Mesenchymal stem cell (in vitro differentiated cells and primary cell): ENCODE measurements around the gene STOX1.
"Not testable (repeated sequence)": the region's sequence is repeated elsewhere in the genome, so short reads cannot be mapped to it uniquely, and the experiment has no call there.

ENCODE experiments used
- DNase-seq: peaks from one replicate; pipeline ENCODE4 v3.0.0-alpha.2; 2013
- H2AFZ ChIP-seq: one replicate; pipeline ENCODE4 v1.6.1; 2013; ENCODE audit warnings: low read depth, mild to moderate bottlenecking, control low read depth, inconsistent platforms, low read length, moderate library complexity
- H2AK5ac ChIP-seq: 2 replicates; pipeline ENCODE4 v1.6.1; 2013; ENCODE audit warnings: low read length, moderate library complexity, mild to moderate bottlenecking, inconsistent platforms; ENCODE audit not compliant: severe bottlenecking
- H2BK120ac ChIP-seq: one replicate; pipeline ENCODE4 v1.6.1; 2013; ENCODE audit warnings: low read depth, mild to moderate bottlenecking, inconsistent platforms, low read length, moderate library complexity
- H2BK12ac ChIP-seq, 2 experiments: one replicate each; pipeline ENCODE4 v1.6.1; 2013; ENCODE audit warnings: inconsistent platforms in 2 of 2, low read length in 2 of 2, mild to moderate bottlenecking in 2 of 2, moderate library complexity in 2 of 2, control low read depth in 1 of 2
- H2BK15ac ChIP-seq: one replicate; pipeline ENCODE4 v1.6.1; 2013; ENCODE audit warnings: mild to moderate bottlenecking, low read depth, inconsistent platforms; ENCODE audit not compliant: poor library complexity, severe bottlenecking
- H2BK5ac ChIP-seq: 2 replicates; pipeline ENCODE4 v1.6.1; 2013; ENCODE audit warnings: low read depth, mild to moderate bottlenecking, low read length, control low read depth, inconsistent platforms; ENCODE audit not compliant: poor library complexity, severe bottlenecking
- H3K14ac ChIP-seq, 2 experiments: one replicate each; pipeline ENCODE4 v1.6.1; 2013; ENCODE audit warnings: inconsistent platforms in 2 of 2, low read length in 2 of 2, control low read depth in 1 of 2, mild to moderate bottlenecking in 1 of 2, moderate library complexity in 1 of 2
- H3K18ac ChIP-seq, 2 experiments: one replicate each; pipeline ENCODE4 v1.6.1; 2013; ENCODE audit warnings: inconsistent platforms in 2 of 2, low read length in 2 of 2, control low read depth in 1 of 2, low read depth in 1 of 2, mild to moderate bottlenecking in 1 of 2
- H3K23ac ChIP-seq, 2 experiments: one replicate each; pipeline ENCODE4 v1.6.1; 2013; ENCODE audit warnings: inconsistent platforms in 2 of 2, low read length in 2 of 2, mild to moderate bottlenecking in 2 of 2, moderate library complexity in 2 of 2, control low read depth in 1 of 2
- H3K27ac ChIP-seq: 2 replicates; pipeline ENCODE4 v1.5.1; 2013; ENCODE audit warnings: mild to moderate bottlenecking, moderate library complexity, low read length, control low read depth, inconsistent platforms; ENCODE audit not compliant: poor library complexity, severe bottlenecking
- H3K27me3 ChIP-seq, 2 experiments: 2 replicates each; pipeline versions ENCODE4 v1.6.1 to v1.7.0; 2013; ENCODE audit warnings: low read length in 2 of 2, mild to moderate bottlenecking in 2 of 2, moderate library complexity in 2 of 2, control low read depth in 1 of 2, inconsistent platforms in 1 of 2; ENCODE audit not compliant: control insufficient read depth in 1 of 2, insufficient read depth in 1 of 2
- H3K36me3 ChIP-seq, 2 experiments: 2 replicates each; pipeline versions ENCODE4 v1.6.1 to v1.7.0; 2013; ENCODE audit warnings: low read length in 2 of 2, control low read depth in 1 of 2, inconsistent platforms in 1 of 2, low read depth in 1 of 2, mild to moderate bottlenecking in 1 of 2; ENCODE audit not compliant: insufficient read depth in 2 of 2, control insufficient read depth in 1 of 2
- H3K4ac ChIP-seq, 2 experiments: one replicate each; pipeline ENCODE4 v1.6.1; 2013; ENCODE audit warnings: inconsistent platforms in 2 of 2, low read length in 2 of 2, mild to moderate bottlenecking in 2 of 2, moderate library complexity in 2 of 2, control low read depth in 1 of 2, low read depth in 1 of 2
- H3K4me1 ChIP-seq: 2 replicates; pipeline ENCODE4 v1.6.1; 2013; ENCODE audit warnings: low read depth, low read length, control low read depth; ENCODE audit not compliant: control insufficient read depth, insufficient read depth
- H3K4me2 ChIP-seq: 2 replicates; pipeline ENCODE4 v1.6.1; 2013; ENCODE audit warnings: low read length, mild to moderate bottlenecking, inconsistent platforms; ENCODE audit not compliant: poor library complexity, severe bottlenecking
- H3K4me3 ChIP-seq, 2 experiments: 2 replicates each; pipeline versions ENCODE4 v1.5.1 to v1.7.0; 2013; ENCODE audit warnings: low read length in 2 of 2, mild to moderate bottlenecking in 2 of 2, control low read depth in 1 of 2, low read depth in 1 of 2; ENCODE audit not compliant: insufficient read depth in 1 of 2
- H3K79me1 ChIP-seq: replicated peaks from 2 replicates; pipeline ENCODE4 v1.6.1; 2013; ENCODE audit warnings: mild to moderate bottlenecking, control low read depth, low read length, inconsistent platforms; ENCODE audit not compliant: poor library complexity, severe bottlenecking
- H3K9ac ChIP-seq: 2 replicates; pipeline ENCODE4 v1.7.0; 2013; ENCODE audit warnings: mild to moderate bottlenecking, low read length, moderate library complexity
- H3K9me3 ChIP-seq: 2 replicates; pipeline ENCODE4 v1.7.0; 2013; ENCODE audit warnings: mild to moderate bottlenecking, low read length; ENCODE audit not compliant: control insufficient read depth
- H4K8ac ChIP-seq: one replicate; pipeline ENCODE4 v1.6.1; 2013; ENCODE audit warnings: inconsistent platforms, mild to moderate bottlenecking, low read length, moderate library complexity
- H4K91ac ChIP-seq: one replicate; pipeline ENCODE4 v1.6.1; 2013; ENCODE audit warnings: mild to moderate bottlenecking, low read length, inconsistent platforms
- WGBS: methylation state at CpG from one replicate; pipeline ENCODE4 v1.1.7; 2013; ENCODE audit warnings: mixed read lengths; 5-methylcytosine and 5-hydroxymethylcytosine counted together

Gene STOX1

DNA sequence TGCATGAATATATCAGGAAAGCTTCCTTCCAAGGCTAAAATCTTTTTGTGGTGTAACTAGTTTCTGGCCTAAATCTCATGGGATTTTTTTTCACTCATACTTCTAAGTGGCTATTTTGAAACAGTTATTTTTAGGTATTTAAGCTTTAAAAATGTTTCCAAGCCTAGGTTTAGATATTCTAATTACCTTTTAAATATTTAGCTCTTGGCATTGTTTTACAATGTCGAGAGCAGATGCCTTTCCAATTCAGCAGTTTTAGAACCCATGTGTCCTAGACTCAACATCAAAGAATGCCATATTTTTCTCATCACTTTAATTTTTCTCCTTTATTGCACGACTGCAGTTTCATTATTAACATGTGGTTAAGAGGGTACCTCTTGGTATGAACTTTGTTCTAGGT lies 27.1 kb upstream of the STOX1 start:
- WGBS: 100% methylated on average over 1 of the region's 2 CpGs
- no peaks in the 10 kb centered on the region for H3K27me3 ChIP-seq

DNA sequence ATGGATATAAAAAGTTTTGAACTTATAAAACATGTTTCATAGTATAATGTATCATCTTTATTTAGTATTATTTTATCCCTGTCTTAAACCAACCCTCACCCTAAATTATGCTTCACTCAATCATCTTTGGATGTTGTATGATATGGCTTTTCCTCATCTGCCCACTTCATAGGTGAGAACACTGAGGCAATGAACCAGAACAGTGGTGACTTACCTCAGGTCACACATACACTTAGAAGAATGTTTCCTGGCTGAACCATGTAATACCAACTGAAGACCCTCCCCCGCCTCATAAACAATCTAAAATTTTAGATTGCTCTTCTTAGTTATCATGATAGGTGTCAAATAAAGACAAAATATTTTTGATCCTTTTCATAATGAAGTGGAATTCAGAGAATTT lies 22.6 kb upstream of the STOX1 start:
- no peak overlapping the region for H4K8ac ChIP-seq
- H2AK5ac ChIP-seq: no peak overlapping the region
- H3K18ac ChIP-seq: no peak overlapping the region
- H3K9ac ChIP-seq: no peak overlapping the region
- H3K23ac ChIP-seq: no peak overlapping the region
- no peak overlapping the region for H2BK15ac ChIP-seq
- no peak overlapping the region for H2BK120ac ChIP-seq
- H2AFZ ChIP-seq: no peak overlapping the region
- no peak overlapping the region for H2BK5ac ChIP-seq
- WGBS: no CpG with 5 or more reads among the region's 1 CpG
- H4K91ac ChIP-seq: no peak overlapping the region
- DNase-seq: no peak
- H3K4me1 ChIP-seq: no peaks in the 10 kb centered on the region
- no peaks in the 10 kb centered on the region for H3K9me3 ChIP-seq
- H3K36me3 ChIP-seq: peaks cover 0 to 2% of the 10 kb centered on the region in 2 experiments
- H2BK12ac ChIP-seq: no peak overlapping the region
- H3K4me3 ChIP-seq: no peak overlapping the region
- no peaks in the 10 kb centered on the region for H3K27me3 ChIP-seq
- no peak overlapping the region for H3K4me2 ChIP-seq
- H3K14ac ChIP-seq: no peak overlapping the region
- no peaks in the 10 kb centered on the region for H3K79me1 ChIP-seq
- no peak overlapping the region for H3K27ac ChIP-seq
- H3K4ac ChIP-seq: no peak overlapping the region

More for the DNA sequence above, 27.1 kb upstream of the STOX1 start:
- Histone ChIP-seq H3K18ac (no peak overlapping the region), H3K36me3 (peaks cover 22 to 28% of the 10 kb centered on the region in 2 experiments), H2AFZ (no peak overlapping the region), H4K8ac (no peak overlapping the region), H3K14ac (no peak overlapping the region), H2AK5ac (no peak overlapping the region), H3K9ac (no peak overlapping the region), H2BK5ac (no peak overlapping the region), H3K4ac (no peak overlapping the region), H2BK120ac (no peak overlapping the region), H3K79me1 (peaks cover 4% of the 10 kb centered on the region), H4K91ac (no peak overlapping the region), H3K27ac (peak overlapping the region; percentile 26), H2BK15ac (no peak overlapping the region), H3K4me2 (no peak overlapping the region), H3K4me3 (no peak overlapping the region), H3K4me1 (peaks cover 2% of the 10 kb centered on the region), H3K9me3 (no peaks in the 10 kb centered on the region), H3K23ac (no peak overlapping the region), H2BK12ac (no peak overlapping the region)
- no peak for DNase-seq

DNA sequence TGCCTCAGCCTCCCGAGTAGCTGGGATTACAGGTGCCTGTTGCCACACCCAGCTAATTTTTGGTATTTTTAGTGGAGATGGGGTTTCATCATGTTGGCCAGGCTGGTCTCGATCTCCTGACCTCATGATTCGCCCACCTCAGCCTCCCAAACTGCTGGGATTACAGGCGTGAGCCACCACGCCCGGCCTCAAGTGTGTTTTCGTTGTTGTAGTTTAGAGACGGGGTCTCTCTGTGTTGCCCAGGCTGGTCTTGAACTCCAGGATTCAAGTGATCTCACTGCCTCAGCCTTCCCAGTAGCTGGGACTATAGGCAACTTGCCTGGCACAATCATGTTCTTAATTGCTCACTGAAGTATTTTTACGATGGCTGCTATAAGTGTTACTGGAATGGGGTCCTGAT lies 16.5 kb upstream of the STOX1 start:
- H3K14ac ChIP-seq, H4K8ac ChIP-seq, H3K23ac ChIP-seq, H3K9me3 ChIP-seq, H3K4me2 ChIP-seq, H2BK120ac ChIP-seq, H2BK12ac ChIP-seq, H2BK5ac ChIP-seq, H2BK15ac ChIP-seq, H3K4me1 ChIP-seq, DNase-seq, H3K27me3 ChIP-seq, H2AK5ac ChIP-seq, H3K36me3 ChIP-seq, H3K4me3 ChIP-seq, H3K9ac ChIP-seq, H3K4ac ChIP-seq, H3K18ac ChIP-seq, H2AFZ ChIP-seq, H3K79me1 ChIP-seq, H4K91ac ChIP-seq, H3K27ac ChIP-seq: not testable (repeated sequence)
- 91% methylated on average over 9 of the region's 9 CpGs for WGBS

DNA sequence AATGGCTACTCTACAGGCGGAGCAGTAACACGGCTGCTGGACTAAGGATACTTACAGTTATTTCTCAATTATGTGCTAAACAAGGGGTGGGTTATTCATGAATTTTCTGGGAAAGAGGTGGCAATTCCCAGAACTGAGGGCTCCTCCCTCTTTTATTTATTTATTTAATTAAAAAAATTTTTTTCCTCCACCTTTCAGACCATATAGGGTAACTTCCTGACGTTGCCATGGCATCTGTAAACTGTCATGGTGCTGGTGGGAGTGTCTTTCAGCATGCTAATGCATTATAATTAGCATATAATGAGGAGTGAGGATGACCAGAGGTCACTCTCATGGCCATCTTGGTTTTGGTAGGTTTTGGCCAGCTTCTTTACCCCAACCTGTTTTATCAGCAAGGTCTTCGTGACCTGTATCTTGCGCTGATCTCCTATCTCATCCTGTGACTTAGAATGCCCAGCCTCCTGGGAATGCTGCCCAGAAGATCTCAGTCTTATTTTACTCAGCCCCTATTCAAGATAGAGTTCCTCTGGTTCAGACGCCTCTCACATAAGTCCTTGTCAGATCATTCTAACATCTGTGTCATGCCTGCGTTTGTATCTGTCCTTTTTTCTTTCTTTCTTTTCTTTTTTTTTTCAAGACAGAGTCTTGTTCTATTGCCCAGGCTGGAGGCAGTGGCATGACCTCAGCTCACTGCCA lies 15.9 kb upstream of the STOX1 start:
- H3K4me3 ChIP-seq: no peak overlapping the region
- H2BK120ac ChIP-seq: no peak overlapping the region

More for the DNA sequence above, 15.9 kb upstream of the STOX1 start:
- no peak overlapping the region for H4K91ac ChIP-seq
- DNase-seq: no peak
- no peak overlapping the region for H3K4ac ChIP-seq
- H2BK5ac ChIP-seq: no peak overlapping the region
- H3K14ac ChIP-seq: no peak overlapping the region
- H3K27me3 ChIP-seq: no peaks in the 10 kb centered on the region
- WGBS: 99% methylated on average over 6 of the region's 7 CpGs
- H3K79me1 ChIP-seq: no peaks in the 10 kb centered on the region
- no peak overlapping the region for H3K18ac ChIP-seq
- no peak overlapping the region for H2AK5ac ChIP-seq
- H3K4me1 ChIP-seq: no peaks in the 10 kb centered on the region
- no peak overlapping the region for H2BK12ac ChIP-seq
- no peak overlapping the region for H2AFZ ChIP-seq
- no peaks in the 10 kb centered on the region for H3K36me3 ChIP-seq
- no peak overlapping the region for H2BK15ac ChIP-seq
- H3K27ac ChIP-seq: no peak overlapping the region
- H3K9ac ChIP-seq: no peak overlapping the region
- no peak overlapping the region for H3K4me2 ChIP-seq
- no peaks in the 10 kb centered on the region for H3K9me3 ChIP-seq
- H4K8ac ChIP-seq: no peak overlapping the region
- no peak overlapping the region for H3K23ac ChIP-seq
